NB4 (cell line): ENCODE results near the gene CIT.
"Not testable (repeated sequence)": the region's sequence is repeated elsewhere in the genome, so short reads cannot be mapped to it uniquely, and the experiment has no call there.

Source experiments
- DNase-seq: peaks from one replicate; pipeline ENCODE4 v3.0.0; 2010; ENCODE audit warnings: low read depth
- H3K4me3 ChIP-seq: one replicate; pipeline ENCODE4 v1.5.1; 2011; ENCODE audit warnings: mild to moderate bottlenecking, low read depth, low read length, moderate library complexity
- MYC ChIP-seq: IDR thresholded peaks from 2 replicates; pipeline ENCODE4 v1.6.1; 2011; ENCODE audit warnings: low read depth, low read length
- POLR2A ChIP-seq: IDR thresholded peaks from 2 replicates; pipeline ENCODE4 v1.6.1; 2011; ENCODE audit warnings: mild to moderate bottlenecking; ENCODE audit not compliant: insufficient read length; ENCODE audit errors: extremely low read depth
- TF ChIP-seq, protein P1 (sequence below): IDR thresholded peaks from one replicate; pipeline ENCODE4 v1.5.1; 2012; ENCODE audit warnings: low read depth, low read length
- TF ChIP-seq, protein P2 (sequence below): IDR thresholded peaks from 2 replicates; pipeline ENCODE4 v1.6.1; 2011; ENCODE audit warnings: low read depth, low read length

Gene CIT

DNA sequence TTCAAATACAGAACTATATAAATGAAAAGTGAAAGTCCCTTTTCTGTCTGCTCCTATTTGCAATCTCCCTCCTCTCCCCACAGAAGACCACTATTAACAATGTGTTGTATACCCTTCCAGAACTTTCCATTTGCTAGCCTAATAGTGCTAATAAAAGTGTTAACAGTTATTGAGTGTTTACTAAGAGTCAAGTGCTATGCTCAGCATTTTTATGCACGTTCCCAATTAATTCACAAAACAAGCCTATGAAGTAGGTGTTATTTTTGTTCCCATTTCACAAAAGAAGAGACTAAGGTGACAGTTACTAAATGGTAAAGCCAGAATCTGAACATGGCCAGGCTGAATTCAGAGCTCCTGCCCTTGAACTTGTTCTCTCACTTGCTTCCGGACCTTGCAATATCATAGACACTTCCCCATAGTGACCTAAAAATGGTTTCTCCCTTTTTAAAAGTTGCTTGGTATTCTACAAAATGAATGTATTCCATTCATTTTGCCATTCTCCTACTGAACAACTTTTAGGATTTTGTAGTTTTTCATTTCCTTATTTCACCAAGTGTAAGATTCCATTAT is 210.8 kb downstream of the CIT start:
- H3K4me3 ChIP-seq: peak overlapping the region; percentile 70
- TF ChIP-seq, protein P1, sequence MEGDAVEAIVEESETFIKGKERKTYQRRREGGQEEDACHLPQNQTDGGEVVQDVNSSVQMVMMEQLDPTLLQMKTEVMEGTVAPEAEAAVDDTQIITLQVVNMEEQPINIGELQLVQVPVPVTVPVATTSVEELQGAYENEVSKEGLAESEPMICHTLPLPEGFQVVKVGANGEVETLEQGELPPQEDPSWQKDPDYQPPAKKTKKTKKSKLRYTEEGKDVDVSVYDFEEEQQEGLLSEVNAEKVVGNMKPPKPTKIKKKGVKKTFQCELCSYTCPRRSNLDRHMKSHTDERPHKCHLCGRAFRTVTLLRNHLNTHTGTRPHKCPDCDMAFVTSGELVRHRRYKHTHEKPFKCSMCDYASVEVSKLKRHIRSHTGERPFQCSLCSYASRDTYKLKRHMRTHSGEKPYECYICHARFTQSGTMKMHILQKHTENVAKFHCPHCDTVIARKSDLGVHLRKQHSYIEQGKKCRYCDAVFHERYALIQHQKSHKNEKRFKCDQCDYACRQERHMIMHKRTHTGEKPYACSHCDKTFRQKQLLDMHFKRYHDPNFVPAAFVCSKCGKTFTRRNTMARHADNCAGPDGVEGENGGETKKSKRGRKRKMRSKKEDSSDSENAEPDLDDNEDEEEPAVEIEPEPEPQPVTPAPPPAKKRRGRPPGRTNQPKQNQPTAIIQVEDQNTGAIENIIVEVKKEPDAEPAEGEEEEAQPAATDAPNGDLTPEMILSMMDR: no peak
- TF ChIP-seq MYC (no peak), POLR2A (no peak)
- TF ChIP-seq, protein P2, sequence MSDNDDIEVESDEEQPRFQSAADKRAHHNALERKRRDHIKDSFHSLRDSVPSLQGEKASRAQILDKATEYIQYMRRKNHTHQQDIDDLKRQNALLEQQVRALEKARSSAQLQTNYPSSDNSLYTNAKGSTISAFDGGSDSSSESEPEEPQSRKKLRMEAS: no peak
- peak; percentile 34 for DNase-seq

DNA sequence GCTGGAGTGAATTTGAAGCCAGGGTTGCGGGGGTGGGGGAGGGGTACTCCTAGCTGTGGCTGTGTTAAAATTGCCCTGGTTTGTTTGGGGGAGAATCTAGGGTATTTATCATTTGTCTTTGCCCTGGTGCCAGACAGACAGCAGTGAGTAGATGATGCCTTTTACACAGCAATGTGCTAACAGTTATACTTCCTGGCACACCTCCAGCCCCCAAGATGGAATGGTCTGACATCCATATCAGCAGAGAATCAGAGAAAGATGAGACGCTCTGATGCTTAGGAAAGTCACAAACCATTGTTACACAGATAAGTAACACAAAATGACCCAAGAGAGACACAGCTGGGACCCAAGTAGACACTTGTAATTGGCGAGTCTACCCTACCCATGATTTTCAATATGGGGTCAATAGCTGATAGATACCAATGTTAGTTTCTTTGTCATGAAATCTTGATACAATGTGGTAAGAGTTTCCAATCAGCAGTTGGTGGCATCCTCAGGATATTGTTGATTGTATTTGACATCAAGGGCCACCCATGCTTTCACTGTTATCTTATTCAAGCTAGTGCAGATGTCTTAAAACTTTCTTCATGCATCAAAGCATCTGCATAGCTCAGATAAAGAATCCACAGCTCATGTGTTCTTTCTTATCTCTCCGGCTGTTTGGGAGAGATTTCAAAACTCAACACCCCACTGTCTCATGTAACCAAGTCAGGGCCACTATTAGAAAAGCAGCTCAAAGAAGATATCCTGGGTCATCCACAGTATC is 211.8 kb downstream of the CIT start:
- TF ChIP-seq, protein P2: no peak
- TF ChIP-seq, protein P1: no peak
- TF ChIP-seq MYC (no peak), POLR2A (no peak)
- DNase-seq: no peak
- H3K4me3 ChIP-seq: no peak overlapping the region

DNA sequence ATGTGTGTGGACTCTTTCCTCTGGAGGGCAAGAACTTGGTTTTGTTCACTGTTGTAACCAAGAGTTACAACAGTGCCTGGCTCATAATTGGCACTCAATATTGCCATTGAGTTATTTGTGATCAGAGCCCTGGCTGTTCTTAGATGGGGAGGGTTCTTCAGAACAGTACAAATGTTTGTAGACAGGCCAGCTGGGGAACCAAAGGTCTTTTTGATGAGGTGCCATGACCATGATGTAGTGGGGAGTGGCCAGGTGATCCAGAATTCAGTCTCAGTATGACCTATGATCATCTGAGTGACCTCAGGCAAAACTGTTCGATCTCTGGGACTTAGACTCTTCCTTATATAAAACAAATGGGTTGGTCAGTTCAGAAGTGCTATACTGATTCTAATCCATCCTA is 212.5 kb downstream of the CIT start:
- H3K4me3 ChIP-seq: no peak overlapping the region
- TF ChIP-seq, protein P2: no peak
- TF ChIP-seq, protein P1: no peak
- TF ChIP-seq POLR2A (no peak), MYC (no peak)
- no peak for DNase-seq

DNA sequence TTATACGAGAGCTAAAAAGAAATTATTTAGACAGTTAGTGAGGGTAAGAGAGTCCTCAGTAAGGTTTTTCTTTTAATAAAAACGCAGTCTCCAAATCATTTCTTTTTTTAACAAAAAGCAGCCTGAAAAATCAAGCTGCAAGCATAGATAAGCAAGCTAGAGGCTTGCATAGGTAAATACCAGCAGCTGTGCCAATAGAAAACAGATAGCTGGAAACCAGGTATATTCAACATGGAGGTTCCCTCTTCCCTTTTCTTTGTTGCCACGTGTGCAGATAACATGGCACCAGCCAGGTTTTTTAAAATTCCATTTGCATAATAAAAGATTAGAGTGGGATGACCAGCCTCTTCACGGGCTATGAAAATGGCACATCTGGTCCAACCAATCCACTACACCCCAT is 215.2 kb downstream of the CIT start:
- no peak for TF ChIP-seq MYC
- no peak for TF ChIP-seq POLR2A
- TF ChIP-seq, protein P2: no peak
- TF ChIP-seq, protein P1: no peak
- DNase-seq: no peak
- H3K4me3 ChIP-seq: no peak overlapping the region

DNA sequence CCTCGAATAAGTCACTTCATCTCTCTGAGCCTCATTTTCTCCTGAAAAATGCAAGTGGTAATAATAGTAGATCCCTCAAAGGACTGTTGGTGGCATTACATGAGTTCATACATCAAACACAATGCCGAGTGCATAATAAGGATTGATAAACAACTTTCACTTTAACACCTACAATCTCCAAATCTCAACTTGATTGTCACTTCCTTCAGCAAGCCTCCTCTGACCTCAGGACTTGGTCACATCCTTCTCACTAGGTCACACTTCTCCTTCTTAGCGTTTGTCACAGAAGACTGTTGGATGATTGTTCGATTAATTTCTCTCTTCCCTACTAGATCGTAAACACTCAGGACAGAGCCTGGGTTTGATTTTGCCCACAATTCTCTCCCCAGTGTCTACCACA is 217.0 kb downstream of the CIT start:
- TF ChIP-seq POLR2A: no peak
- no peak overlapping the region for H3K4me3 ChIP-seq

DNA sequence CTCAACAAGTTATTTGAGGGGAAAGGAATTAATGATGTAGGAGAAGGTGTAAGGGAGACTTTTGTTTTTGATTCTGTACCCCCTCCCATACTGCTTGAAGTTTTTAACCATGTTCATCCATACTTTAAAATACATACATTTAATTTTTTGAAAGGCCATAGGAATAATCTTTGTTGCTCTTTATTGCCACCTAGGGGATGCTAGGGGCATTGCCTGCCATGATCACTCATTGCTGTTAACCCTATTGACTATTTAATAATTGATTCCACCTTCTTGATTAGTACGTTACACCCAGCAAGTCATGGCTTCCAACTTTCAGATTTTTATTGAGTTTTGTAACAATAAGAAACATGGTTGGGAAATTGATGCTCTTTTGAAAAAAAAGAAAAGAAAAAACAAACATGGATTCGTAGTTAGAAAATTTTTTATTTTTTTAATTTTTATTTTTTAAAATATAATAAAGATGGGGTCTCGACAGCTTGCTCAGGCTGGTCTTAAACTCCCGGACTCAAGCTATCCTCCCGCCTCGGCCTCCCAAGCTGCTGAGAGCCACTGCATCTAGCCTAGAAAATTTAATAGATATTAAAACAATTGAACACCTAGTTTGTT is 217.7 kb downstream of the CIT start:
- no peak overlapping the region for H3K4me3 ChIP-seq
- TF ChIP-seq POLR2A: no peak
- TF ChIP-seq, protein P1: peak; percentile 96
- peak; percentile 55 for DNase-seq

More for the DNA sequence above, 217.0 kb downstream of the CIT start:
- no peak for DNase-seq

DNA sequence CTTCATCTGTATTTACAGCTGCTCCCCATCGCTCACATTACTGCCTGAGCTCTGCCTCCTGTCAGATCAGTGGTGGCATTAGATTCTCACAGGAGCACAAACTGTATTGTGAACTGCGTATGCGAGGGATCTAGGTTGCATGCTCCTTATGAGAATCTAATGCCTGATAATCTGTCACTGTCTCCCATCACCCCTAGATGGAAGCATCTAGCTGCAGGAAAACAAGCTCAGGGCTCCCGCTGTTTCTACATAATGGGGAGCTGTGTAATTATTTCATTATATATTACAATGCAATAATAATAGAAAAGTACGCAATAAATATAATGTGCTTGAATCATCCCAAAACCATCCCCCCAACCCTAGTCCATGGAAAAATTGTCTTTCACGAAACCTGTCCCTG is 219.0 kb downstream of the CIT start:
- not testable (repeated sequence) for H3K4me3 ChIP-seq, DNase-seq

DNA sequence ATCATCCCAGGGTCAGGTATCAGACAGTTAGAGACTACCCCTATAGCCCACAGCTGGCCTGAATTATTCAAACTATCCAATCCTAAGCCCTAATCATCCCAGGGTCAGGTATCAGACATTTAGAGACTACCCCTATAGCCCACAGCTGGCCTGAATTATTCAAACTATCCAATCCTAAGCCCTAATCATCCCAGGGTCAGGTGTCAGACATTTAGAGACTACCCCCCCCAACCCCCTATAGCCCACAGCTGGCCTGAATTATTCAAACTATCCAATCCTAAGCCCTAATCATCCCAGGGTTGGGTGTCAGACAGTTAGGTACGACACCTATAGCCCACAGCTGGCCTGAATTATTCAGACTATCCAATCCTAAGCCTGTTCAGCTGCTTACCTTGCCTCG is 220.1 kb downstream of the CIT start:
- not testable (repeated sequence) for H3K4me3 ChIP-seq, DNase-seq
